Measurements from ENCODE around the gene VPS18.

Gene VPS18

GRCh38 chr15:40936234-40936708 is 42.0 kb downstream of the VPS18 start:
- H3K27ac ChIP-seq, result no peak overlapping the region
- TF ChIP-seq CTCF (conservative IDR thresholded peaks at IDR 0.05) (no peak), ZFX (IDR thresholded peaks at IDR 0.05) (no peak)

- TF ChIP-seq CTCF (conservative IDR thresholded peaks at IDR 0.05) (no peak), ZFX (IDR thresholded peaks at IDR 0.05) (no peak)
- H3K27ac ChIP-seq, result peak overlapping the region; percentile 50
These were observed 42.7 kb downstream of the VPS18 start for GRCh38 chr15:40936709-40937666.

- peak overlapping the region; percentile 50 for H3K27ac ChIP-seq
- TF ChIP-seq CTCF (conservative IDR thresholded peaks at IDR 0.05) (peak; percentile 90), ZFX (IDR thresholded peaks at IDR 0.05) (no peak)
These were observed 43.7 kb downstream of the VPS18 start for GRCh38 chr15:40937762-40938535.

GRCh38 chr15:40938536-40938870 is 44.3 kb downstream of the VPS18 start:
- TF ChIP-seq CTCF (conservative IDR thresholded peaks at IDR 0.05), result no peak; the same call in 1 of the 2 replicates
- TF ChIP-seq ZFX (IDR thresholded peaks at IDR 0.05), result no peak
- no peak overlapping the region for H3K27ac ChIP-seq

GRCh38 chr15:40940296-40940801 is 46.1 kb downstream of the VPS18 start:
- TF ChIP-seq ZFX (IDR thresholded peaks at IDR 0.05), result no peak
- no peak for TF ChIP-seq CTCF (conservative IDR thresholded peaks at IDR 0.05)
- H3K27ac ChIP-seq, result no peak overlapping the region

- peak overlapping the region; percentile 9; the same call in 1 of the 2 replicates for H3K27ac ChIP-seq
- TF ChIP-seq ZFX (IDR thresholded peaks at IDR 0.05), result no peak
- no peak for TF ChIP-seq CTCF (conservative IDR thresholded peaks at IDR 0.05)
These were observed 46.8 kb downstream of the VPS18 start for GRCh38 chr15:40941068-40941527.

All from C4-2B (cell line).